Eye (tissue), 1 donor: ENCODE measurements around the gene SCO1.
"Not testable (repeated sequence)": the region's sequence is repeated elsewhere in the genome, so short reads cannot be mapped to it uniquely, and the experiment has no call there.

ENCODE experiments used
- DNase-seq: peaks from one replicate; pipeline ENCODE4 v3.0.0-alpha.2; 2015

SCO1 gene

GRCh38 chr17:10697092-10698081, at the start of gene SCO1, which contains the start of gene ADPRM:
Gene SCO1, minus strand, starts transcription at chr17:10697533. Its CDS starts 26 bp downstream, at chr17:10697507.
Gene ADPRM, plus strand, starts transcription at chr17:10697594. Its CDS starts 7,333 bp downstream, at chr17:10704927.
- DNase-seq = peak; percentile 97

GRCh38 chr17:10745231-10745630, 47.9 kb upstream of the SCO1 start:
- no peak for DNase-seq

- no peak for DNase-seq
These were observed 47.2 kb upstream of the SCO1 start for GRCh38 chr17:10744501-10745000.

- no peak for DNase-seq
These were observed 46.1 kb upstream of the SCO1 start for GRCh38 chr17:10743316-10744009.

- no peak for DNase-seq
These were observed 45.1 kb upstream of the SCO1 start for GRCh38 chr17:10742431-10742830.

- no peak for DNase-seq
These were observed 44.2 kb upstream of the SCO1 start for GRCh38 chr17:10741416-10742135.

- no peak for DNase-seq
These were observed 42.1 kb upstream of the SCO1 start for GRCh38 chr17:10739386-10739785.

GRCh38 chr17:10738521-10739258, 41.4 kb upstream of the SCO1 start:
- no peak for DNase-seq

GRCh38 chr17:10737736-10738135, 40.4 kb upstream of the SCO1 start:
- no peak for DNase-seq

- peak; percentile 87 for DNase-seq
These were observed 39.9 kb upstream of the SCO1 start for GRCh38 chr17:10737168-10737622.

- no peak for DNase-seq
These were observed 38.5 kb upstream of the SCO1 start for GRCh38 chr17:10735821-10736220.

- DNase-seq = no peak
These were observed 37.9 kb upstream of the SCO1 start for GRCh38 chr17:10735251-10735650.

GRCh38 chr17:10733666-10734065, 36.3 kb upstream of the SCO1 start:
- no peak for DNase-seq

GRCh38 chr17:10732121-10732520, 34.8 kb upstream of the SCO1 start:
- DNase-seq = not testable (repeated sequence)

GRCh38 chr17:10731408-10731879, 34.1 kb upstream of the SCO1 start:
- DNase-seq = no peak

GRCh38 chr17:10730247-10730646, 32.9 kb upstream of the SCO1 start:
- not testable (repeated sequence) for DNase-seq

- peak; percentile 91 for DNase-seq
These were observed 32.2 kb upstream of the SCO1 start, which contains the start of gene TMEM220 for GRCh38 chr17:10729334-10730193. Gene TMEM220, minus strand, starts transcription at chr17:10730023. Its CDS starts 172 bp downstream, at chr17:10729851.

- no peak for DNase-seq
These were observed 31.1 kb upstream of the SCO1 start for GRCh38 chr17:10728331-10728892.

- no peak for DNase-seq
These were observed 29.9 kb upstream of the SCO1 start for GRCh38 chr17:10727192-10727591.

GRCh38 chr17:10726196-10726595, 28.9 kb upstream of the SCO1 start:
- no peak for DNase-seq
